K562 (cell line): ENCODE results near the gene DCAF8. TPM values are rescaled to one million over a fixed set of nuclear protein-coding genes. Genes with fewer than 3 reads are reported as not detected.

Experiments
- ATAC-seq: fragments of 200-7000 bp; cut with Tn5 transposase; 3 replicates; pipeline ENCODE4 v1.9.1; 2020; ENCODE audit warnings: moderate library complexity
- BruUV-seq: library from RNA; stranded (reverse); fragments of 400-500 nt; replicated peaks from 2 replicates; lab custom pipeline; 2021; lab: Mats Ljungman, UMichigan
- CTCF ChIA-PET: fragments of 300-600 bp; formaldehyde crosslinking; extraction: SDS; loops from one replicate; lab custom pipeline; 2021; ENCODE audit warnings: low intra/inter-chr PET ratio; lab: Yijun Ruan, JAX
- POLR2A ChIA-PET: fragments of 300-600, 350-650 bp; sonication (Branson Sonifier 250); formaldehyde crosslinking; extraction: SDS; loops from one replicate; lab custom pipeline; 2021; ENCODE audit warnings: antibody characterized with exemption, inconsistent platforms; lab: Yijun Ruan, JAX
- DNase-seq, 4 experiments: peaks; one replicate each; pipeline versions ENCODE4 v3.0.0 to v3.0.0-alpha.2; 2011 to 2018; ENCODE audit warnings: low spot score in 3 of 4, mixed read lengths in 3 of 4; ENCODE audit errors: extremely low read depth in 1 of 4
- FAIRE-seq: peaks from 2 replicates; lab custom pipeline; 2011; peaks lifted over from hg19 to GRCh38; lab: Jason Lieb, UNC
- H2AFZ ChIP-seq: 2 replicates; pipeline ENCODE4 v1.6.0; 2011; ENCODE audit warnings: low read depth, low read length, control low read depth, inconsistent platforms
- H3K27ac ChIP-seq: fragments of 200-600 bp; 3 replicates; pipeline ENCODE4 v1.8.0; 2011; ENCODE audit warnings: low read depth, mild to moderate bottlenecking, control low read depth, inconsistent platforms, low read length, moderate library complexity, mixed read lengths; ENCODE audit errors: extremely low read depth
- H3K27me3 ChIP-seq, 2 experiments: fragments of 300-600 bp in 1 of 2; 2 replicates in 1 of 2; 3 replicates in 1 of 2; pipeline versions ENCODE4 v1.6.0 to v1.8.0; 2011; ENCODE audit warnings: inconsistent platforms in 2 of 2, low read length in 2 of 2, mild to moderate bottlenecking in 1 of 2, mixed read lengths in 1 of 2, moderate library complexity in 1 of 2; ENCODE audit not compliant: control insufficient read depth in 2 of 2, insufficient read depth in 2 of 2
- H3K36me3 ChIP-seq: fragments of 300-600 bp; 3 replicates; pipeline ENCODE4 v1.8.0; 2011; ENCODE audit warnings: mild to moderate bottlenecking, low read length, inconsistent platforms; ENCODE audit not compliant: control insufficient read depth, insufficient read depth
- H3K4me1 ChIP-seq, 2 experiments: fragments of 200-600 bp in 1 of 2; replicated peaks in 1 of 2; 2 replicates in 1 of 2; 3 replicates in 1 of 2; pipeline versions ENCODE4 v1.5.1 to v1.8.0; 2011; ENCODE audit warnings: inconsistent platforms in 2 of 2, low read length in 2 of 2, mild to moderate bottlenecking in 1 of 2, mixed read lengths in 1 of 2, moderate library complexity in 1 of 2; ENCODE audit not compliant: control insufficient read depth in 2 of 2, insufficient read depth in 2 of 2
- H3K4me2 ChIP-seq: 2 replicates; pipeline ENCODE4 v1.6.1; 2011; ENCODE audit warnings: low read length, control low read depth, inconsistent platforms, mixed read lengths; ENCODE audit not compliant: insufficient read depth
- H3K4me3 ChIP-seq: fragments of 200-600 bp; sonication (generic), shearing (Covaris generic); 2 replicates; pipeline ENCODE4 v1.5.1; 2016; ENCODE audit warnings: control low read depth, inconsistent platforms
- H3K79me2 ChIP-seq: fragments of 200-600 bp; 3 replicates; pipeline ENCODE4 v1.8.0; 2011; ENCODE audit warnings: low read length, inconsistent platforms; ENCODE audit not compliant: control insufficient read depth, insufficient read depth
- H3K9ac ChIP-seq, 2 experiments: 2 replicates each; pipeline versions ENCODE4 v1.6.0 to v1.6.1; 2011; ENCODE audit warnings: low read depth in 2 of 2, low read length in 2 of 2, control low read depth in 1 of 2, inconsistent platforms in 1 of 2, mild to moderate bottlenecking in 1 of 2, mixed read lengths in 1 of 2; ENCODE audit not compliant: insufficient read depth in 1 of 2
- H3K9me1 ChIP-seq: one replicate; pipeline ENCODE4 v1.6.0; 2011; ENCODE audit warnings: inconsistent platforms, mild to moderate bottlenecking, low read length, moderate library complexity; ENCODE audit not compliant: control insufficient read depth, insufficient read depth
- H3K9me3 ChIP-seq: replicated peaks from 2 replicates; pipeline ENCODE4 v1.5.1; 2011; ENCODE audit warnings: low read depth, low read length, inconsistent platforms; ENCODE audit not compliant: control insufficient read depth, insufficient read depth
- H4K20me1 ChIP-seq: replicated peaks from 2 replicates; pipeline ENCODE4 v1.6.1; 2011; ENCODE audit warnings: low read length, inconsistent platforms, mixed read lengths; ENCODE audit not compliant: control insufficient read depth, insufficient read depth
- AFF4 ChIP-seq: sonication (generic); formaldehyde crosslinking; IDR thresholded peaks from 2 replicates; pipeline ENCODE4 v1.8.0; 2023; ENCODE audit warnings: mild to moderate bottlenecking, missing genetic modification reagents
- GTF2E2 ChIP-seq: fragments of 200-800 bp; sonication (Bioruptor generic); IDR thresholded peaks from 2 replicates; pipeline ENCODE4 v1.6.1; 2016; ENCODE audit warnings: missing genetic modification characterization, missing compliant biosample characterization
- KAT7 ChIP-seq: sonication (generic); formaldehyde crosslinking; IDR thresholded peaks from 2 replicates; pipeline ENCODE4 v1.8.0; 2022; ENCODE audit warnings: missing genetic modification reagents, mild to moderate bottlenecking, borderline replicate concordance
- MCM2 ChIP-seq: fragments of 450-650 bp; IDR thresholded peaks from 2 replicates; pipeline ENCODE4 v1.6.1; 2017; ENCODE audit warnings: low read depth, mild to moderate bottlenecking
- TBP ChIP-seq: optimal IDR thresholded peaks from 2 replicates; pipeline ENCODE3; 2011; ENCODE audit warnings: low read depth, low read length, improper control_type of control experiment
- ZBTB7A ChIP-seq: IDR thresholded peaks from 2 replicates; pipeline ENCODE4 v1.6.1; 2011; ENCODE audit warnings: low read depth, mild to moderate bottlenecking, low read length, moderate library complexity, borderline replicate concordance; ENCODE audit not compliant: control insufficient read depth
- WGBS: fragments of 100-300 bp; shearing (Covaris generic); methylation state at CpG from one replicate; pipeline ENCODE4 v1.1.6; 2016; ENCODE audit warnings: low coverage, mixed read lengths; ENCODE audit not compliant: insufficient coverage; ENCODE audit errors: missing lambda C conversion rate; 5-methylcytosine and 5-hydroxymethylcytosine counted together
- in situ Hi-C: fragments of 300-500 bp; cut with MboI; formaldehyde crosslinking; loops from 4 replicates; pipeline ENCODE4 v1.15.0; 2018; ENCODE audit warnings: inconsistent platforms, mixed read lengths
- intact Hi-C: fragments of 100-400 bp; cut with micrococcal nuclease; formaldehyde crosslinking; loops from 2 replicates; pipeline ENCODE4 v1.14.2; 2022
- polyA plus RNA-seq, 8 experiments: library from polyadenylated mRNA; depleted of rRNA in 4 of 8; stranded (reverse) in 5 of 8; unstranded in 3 of 8; fragments of >200 nt; fragmentation: Nextera tagmentation in 2 of 8; fragmentation: Illumina TruSeq in 1 of 8; extraction: Ambion mirVana in 2 of 8; extraction: Trizol in 1 of 8; gene quantifications; 2 replicates each; pipeline versions ENCODE4 v1.2.1 to v1.2.3, GENCODE V29; 2011 to 2014; ENCODE audit warnings: inconsistent platforms in 1 of 8, missing spikeins in 1 of 8
- total RNA-seq, 7 experiments: library from RNA; depleted of rRNA in 6 of 7; stranded (reverse); fragments of >200 nt in 6 of 7; fragmentation: Illumina TruSeq in 2 of 7; extraction: Trizol in 2 of 7; gene quantifications; 2 replicates each; pipeline versions ENCODE4 v1.2.1 to v1.2.3, GENCODE V29; 2011 to 2021; ENCODE audit warnings: low replicate concordance in 1 of 7

The DCAF8 gene
- total and polyA plus RNA-seq, 9 of the 15 experiments (the other 6 are each of a cell fraction or from before 2014, with no cell fraction given): 11.6 to 149 (median 81.3) TPM

DNA sequence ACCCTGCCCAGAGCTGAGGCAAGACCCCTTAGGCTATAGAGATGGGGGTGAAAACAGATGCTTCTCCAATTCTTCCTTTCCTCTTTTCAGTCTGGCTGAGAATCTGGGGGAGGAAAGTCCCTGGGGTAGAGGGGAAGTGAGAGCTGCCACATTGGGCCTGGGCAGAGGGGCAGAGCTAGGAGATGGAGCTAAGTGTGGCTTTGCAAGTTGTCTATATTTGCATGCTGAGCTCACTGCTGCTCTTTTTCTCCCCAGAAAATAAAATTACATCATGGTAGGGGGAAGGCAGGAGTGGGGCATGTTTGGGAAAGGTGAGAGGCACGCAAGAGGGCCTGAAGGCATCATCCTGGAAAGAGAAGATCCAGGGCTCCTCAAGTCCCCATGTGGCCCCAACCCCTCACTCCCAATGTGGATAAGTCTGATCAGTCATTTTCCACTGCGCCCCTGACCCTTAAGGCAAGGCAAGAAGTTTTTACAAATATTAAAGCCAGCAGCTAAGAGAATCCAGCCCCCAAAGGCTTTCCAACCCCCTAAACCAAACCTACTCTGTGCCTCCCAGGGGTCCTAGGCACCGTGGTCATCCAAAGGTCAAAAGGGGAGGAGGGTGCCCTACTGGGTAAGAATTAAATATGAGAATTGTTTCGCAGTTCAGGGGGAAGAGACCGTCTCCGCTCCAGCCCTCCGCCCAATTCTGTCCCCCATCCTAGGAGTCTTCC is 57.7 kb downstream of the DCAF8 start:
- H3K9me1 ChIP-seq: no peaks in the 10 kb centered on the region
- H3K79me2 ChIP-seq: peaks cover 16% of the 10 kb centered on the region
- H3K4me2 ChIP-seq: peak overlapping the region; percentile 42
- TF ChIP-seq MCM2 (no peak), TBP (peak; percentile 4), GTF2E2 (tag) (no peak), AFF4 (0 out of 2 replicates have a peak, but pooled peaks have one; percentile 38), KAT7 (CRISPR knock-in tag) (peak; percentile 10; the same call in 1 of the 2 replicates), ZBTB7A (peak; percentile 45; the same call in 1 of the 2 replicates)
- FAIRE-seq (no peak), ATAC-seq (peak; percentile 8; the same call in 1 of the 3 replicates), DNase-seq (no peak)
- H3K27me3 ChIP-seq: no peaks in the 10 kb centered on the region
- BruUV-seq: no TSS peak
- 0 out of 2 replicates have a peak, but pooled peaks cover 3% of the 10 kb centered on the region for H4K20me1 ChIP-seq
- CTCF ChIA-PET: no interaction called here
- in situ Hi-C loops: no loop called here
- H3K4me1 ChIP-seq: peaks cover 21 to 25% of the 10 kb centered on the region in 2 experiments
- intact Hi-C loops: no loop called here
- no peaks in the 10 kb centered on the region for H3K9me3 ChIP-seq
- H3K36me3 ChIP-seq: peaks cover 27% of the 10 kb centered on the region; the same call in 2 of the 3 replicates
- peak overlapping the region; percentile 84 for H2AFZ ChIP-seq
- H3K9ac ChIP-seq: peak overlapping the region; percentile 7 to 40; a peak in 3 of 4 replicates
- POLR2A ChIA-PET: interaction anchor here (0.8 to 1.3 kb wide), 3 partner anchors 33 to 193 kb away, joined by 3 read pairs; no protein-coding TSS in a partner anchor
- peak overlapping the region; percentile 11; the same call in 2 of the 3 replicates for H3K27ac ChIP-seq
- no peak overlapping the region for H3K4me3 ChIP-seq
- 55% methylated on average over 3 of the region's 7 CpGs for WGBS
